GM12878 (cell line): ENCODE data around the gene DCAF7. TPM values are rescaled to one million over a fixed set of nuclear protein-coding genes. Genes with fewer than 3 reads are reported as not detected.

Source experiments
- ATAC-seq: fragments of 200-7000 bp; cut with Tn5 transposase; 3 replicates; pipeline ENCODE4 v1.9.1; 2020; ENCODE audit warnings: mild to moderate bottlenecking, moderate library complexity
- BruUV-seq: library from RNA; stranded (reverse); fragments of 400-500 nt; replicated peaks from 2 replicates; lab custom pipeline; 2021; lab: Mats Ljungman, UMichigan
- CTCF ChIA-PET: fragments of 300-600 bp; sonication (Branson Sonifier 250); formaldehyde crosslinking; extraction: SDS; loops from one replicate; lab custom pipeline; 2021; ENCODE audit warnings: inconsistent platforms; lab: Yijun Ruan, JAX
- POLR2A ChIA-PET: fragments of 350-600 bp; formaldehyde crosslinking; extraction: SDS; loops from one replicate; lab custom pipeline; 2021; ENCODE audit warnings: inconsistent platforms; lab: Charles Lee
- RAD21 ChIA-PET: fragments of 300-600 bp; sonication (Branson Sonifier 250); formaldehyde crosslinking; loops from one replicate; lab custom pipeline; 2023; ENCODE audit warnings: antibody characterized with exemption; ENCODE audit not compliant: unreplicated experiment; lab: Charles Lee
- SMC1A ChIA-PET: fragments of 300-600 bp; sonication (Branson Sonifier 250); formaldehyde crosslinking; loops from one replicate; lab custom pipeline; 2023; ENCODE audit not compliant: unreplicated experiment, uncharacterized antibody; lab: Charles Lee
- DNase-seq: peaks from one replicate; pipeline ENCODE4 v3.0.0-alpha.2; 2011; ENCODE audit warnings: low read depth, low spot score
- FAIRE-seq: peaks from 3 replicates; lab custom pipeline; 2011; peaks lifted over from hg19 to GRCh38; lab: Jason Lieb, UNC
- H2AFZ ChIP-seq: 2 replicates; pipeline ENCODE4 v1.6.0; 2011; ENCODE audit warnings: low read depth, low read length, control low read depth; ENCODE audit not compliant: control insufficient read depth
- H3K27ac ChIP-seq: 2 replicates; pipeline ENCODE4 v1.5.1; 2011; ENCODE audit warnings: control low read depth; ENCODE audit not compliant: control insufficient read depth, insufficient read depth
- H3K27me3 ChIP-seq, 2 experiments: replicated peaks in 1 of 2; 2 replicates each; pipeline versions ENCODE4 v1.6.0 to v1.6.1; 2011; ENCODE audit warnings: low read length in 1 of 2; ENCODE audit not compliant: control insufficient read depth in 2 of 2, insufficient read depth in 2 of 2
- H3K36me3 ChIP-seq, 2 experiments: 2 replicates each; pipeline ENCODE4 v1.5.1; 2011; ENCODE audit warnings: low read length in 1 of 2; ENCODE audit not compliant: control insufficient read depth in 2 of 2, insufficient read depth in 2 of 2
- H3K4me1 ChIP-seq: 2 replicates; pipeline ENCODE4 v1.6.1; 2011; ENCODE audit warnings: mild to moderate bottlenecking, low read length, moderate library complexity, mixed read lengths; ENCODE audit not compliant: control insufficient read depth, insufficient read depth
- H3K4me2 ChIP-seq: 2 replicates; pipeline ENCODE4 v1.6.0; 2011; ENCODE audit warnings: control low read depth; ENCODE audit not compliant: control insufficient read depth, insufficient read depth
- H3K4me3 ChIP-seq: fragments of 200-600 bp; sonication (generic); 2 replicates; pipeline ENCODE4 v1.5.1; 2016
- H3K79me2 ChIP-seq: 2 replicates; pipeline ENCODE4 v1.6.0; 2011; ENCODE audit warnings: low read length; ENCODE audit not compliant: control insufficient read depth, insufficient read depth
- H3K9ac ChIP-seq: 2 replicates; pipeline ENCODE4 v1.8.0; 2011; ENCODE audit warnings: low read length, control low read depth, mixed read lengths; ENCODE audit not compliant: control insufficient read depth, insufficient read depth
- H3K9me3 ChIP-seq: replicated peaks from 3 replicates; pipeline ENCODE4 v1.5.1; 2011; ENCODE audit warnings: mild to moderate bottlenecking, low read length; ENCODE audit not compliant: control insufficient read depth, insufficient read depth
- H4K20me1 ChIP-seq: 2 replicates; pipeline ENCODE4 v1.6.0; 2011; ENCODE audit not compliant: control insufficient read depth, insufficient read depth
- CBX3 ChIP-seq: fragments of 200-600 bp; sonication (generic); IDR thresholded peaks from 2 replicates; pipeline ENCODE4 v1.6.1; 2016; ENCODE audit warnings: low read depth, borderline replicate concordance
- CBX5 ChIP-seq: sonication (generic); IDR thresholded peaks from 2 replicates; pipeline ENCODE4 v1.6.1; 2016; ENCODE audit warnings: low read depth, moderate library complexity, mild to moderate bottlenecking, inconsistent platforms
- DPF2 ChIP-seq: fragments of 450-650 bp; IDR thresholded peaks from 2 replicates; pipeline ENCODE4 v1.6.1; 2017; ENCODE audit warnings: mild to moderate bottlenecking
- FOXM1 ChIP-seq: IDR thresholded peaks from 2 replicates; pipeline ENCODE4 v1.6.1; 2012; ENCODE audit warnings: low read depth, mild to moderate bottlenecking, inconsistent platforms, low read length, moderate library complexity
- IRF3 ChIP-seq: fragments of 450-650 bp; IDR thresholded peaks from 2 replicates; pipeline ENCODE4 v1.6.1; 2014; ENCODE audit warnings: mild to moderate bottlenecking
- KAT2A ChIP-seq: conservative IDR thresholded peaks from 2 replicates; pipeline ENCODE4 v1.6.1; 2011; ENCODE audit warnings: low read depth, low read length; ENCODE audit not compliant: control insufficient read depth
- MEF2B ChIP-seq: fragments of 450-650 bp; IDR thresholded peaks from 2 replicates; pipeline ENCODE4 v1.6.1; 2018; ENCODE audit warnings: mild to moderate bottlenecking, moderate library complexity; ENCODE audit not compliant: partially characterized antibody, poor library complexity, severe bottlenecking
- NFXL1 ChIP-seq: fragments of 450-650 bp; IDR thresholded peaks from 2 replicates; pipeline ENCODE4 v1.6.1; 2017; ENCODE audit warnings: antibody characterized with exemption, mild to moderate bottlenecking, borderline replicate concordance
- NKRF ChIP-seq: fragments of 450-650 bp; conservative IDR thresholded peaks from 2 replicates; pipeline ENCODE4 v1.6.1; 2017; ENCODE audit warnings: mild to moderate bottlenecking, moderate library complexity
- SKIL ChIP-seq: fragments of 450-650 bp; IDR thresholded peaks from 2 replicates; pipeline ENCODE4 v1.6.1; 2017; ENCODE audit warnings: mild to moderate bottlenecking, low read depth, inconsistent platforms; ENCODE audit not compliant: poor library complexity, severe bottlenecking
- SREBF2 ChIP-seq: IDR thresholded peaks from 2 replicates; pipeline ENCODE4 v1.6.1; 2012; ENCODE audit warnings: mild to moderate bottlenecking, low read length
- TAF1 ChIP-seq: IDR thresholded peaks from 2 replicates; pipeline ENCODE4 v1.6.1; 2011; ENCODE audit warnings: mild to moderate bottlenecking, low read depth, low read length, borderline replicate concordance
- ZBED1 ChIP-seq: IDR thresholded peaks from 2 replicates; pipeline ENCODE4 v1.6.1; 2016; ENCODE audit warnings: borderline replicate concordance
- ZNF687 ChIP-seq: fragments of 450-650 bp; IDR thresholded peaks from 2 replicates; pipeline ENCODE4 v1.6.1; 2017; ENCODE audit warnings: mild to moderate bottlenecking, moderate library complexity
- WGBS: methylation state at CpG from one replicate; pipeline ENCODE4 v1.1.6; 2016; ENCODE audit warnings: low lambda C conversion rate; ENCODE audit not compliant: insufficient replicate concordance, insufficient coverage; ENCODE audit errors: missing lambda C conversion rate; 5-methylcytosine and 5-hydroxymethylcytosine counted together
- in situ Hi-C: fragments of 300-500 bp; cut with MboI; formaldehyde crosslinking; loops from 9 replicates; pipeline ENCODE4 v1.14.3; 2018; ENCODE audit warnings: mixed read lengths
- intact Hi-C: fragments of 100-400 bp; cut with micrococcal nuclease; formaldehyde crosslinking; loops from one replicate; pipeline ENCODE4 v1.14.2; 2022; ENCODE audit not compliant: unreplicated experiment
- polyA plus RNA-seq, 11 experiments: library from polyadenylated mRNA; depleted of rRNA in 4 of 11; unstranded in 6 of 11; stranded (reverse) in 5 of 11; fragments of >200 nt; fragmentation: Nextera tagmentation in 4 of 11; fragmentation: Illumina TruSeq in 1 of 11; extraction: Ambion mirVana in 4 of 11; extraction: Trizol in 1 of 11; gene quantifications; 1 replicate in 1 of 11; 2 replicates in 10 of 11; pipeline versions ENCODE4 v1.2.1 to v1.2.3, GENCODE V29; 2011 to 2016; ENCODE audit warnings: inconsistent platforms in 2 of 11, missing spikeins in 2 of 11, low read depth in 1 of 11
- total RNA-seq, 4 experiments: library from RNA; depleted of rRNA in 3 of 4; stranded (reverse); fragments of >200 nt in 3 of 4; fragmentation: Illumina TruSeq in 1 of 4; extraction: Trizol in 1 of 4; gene quantifications; 2 replicates each; pipeline versions ENCODE4 v1.2.1 to v1.2.3, GENCODE V29; 2013 to 2021

DCAF7 gene
- total and polyA plus RNA-seq, 10 of the 15 experiments (the other 5 are each of a cell fraction or from before 2014, with no cell fraction given): 27.0 to 103 (median 54.5) TPM

- no peak for TF ChIP-seq NKRF
- no peak for TF ChIP-seq SREBF2
- no peak for TF ChIP-seq NFXL1
- no peak for TF ChIP-seq KAT2A
- TF ChIP-seq ZBED1: no peak
- no peak for TF ChIP-seq MEF2B
- no peak for TF ChIP-seq CBX5
Measured at GRCh38 chr17:63567229-63567628, 17.0 kb downstream of the DCAF7 start (continued).

- ChIA-PET SMC1A (interaction anchor here (0.7 to 1.4 kb wide), 4 partner anchors 12 to 44 kb away, joined by 3 to 4 read pairs (median 4); no protein-coding TSS in a partner anchor), RAD21 (interaction anchor here (0.7 kb wide), 1 partner anchor 848 kb away, joined by 3 read pairs; no protein-coding TSS in a partner anchor), POLR2A (interaction anchor here (0.6 to 1.2 kb wide), 2 partner anchors 18 to 51 kb away, joined by 4 read pairs; partner anchors contain the start of gene DCAF7), CTCF (interaction anchor here (0.8 to 1.1 kb wide), 3 partner anchors 17 to 42 kb away, joined by 3 read pairs; no protein-coding TSS in a partner anchor)
- intact Hi-C loops (no loop called here), in situ Hi-C loops (no loop called here)
- FAIRE-seq: no peak
- Histone ChIP-seq H3K36me3 (peaks cover 0 to 2% of the 10 kb centered on the region in 2 experiments; a peak in 2 of 4 replicates), H3K27me3 (no peaks in the 10 kb centered on the region), H3K4me2 (no peak overlapping the region), H3K4me3 (no peak overlapping the region), H2AFZ (no peak overlapping the region), H3K4me1 (no peaks in the 10 kb centered on the region), H3K27ac (no peak overlapping the region), H4K20me1 (peaks cover 2% of the 10 kb centered on the region), H3K9me3 (no peaks in the 10 kb centered on the region), H3K79me2 (peaks cover 41% of the 10 kb centered on the region), H3K9ac (no peak overlapping the region)
- no peak for ATAC-seq
- DNase-seq: no peak
- WGBS: 82% methylated on average over 8 of the region's 8 CpGs
- BruUV-seq: no TSS peak
- TF ChIP-seq DPF2: no peak
- no peak for TF ChIP-seq FOXM1
- no peak for TF ChIP-seq SKIL
- TF ChIP-seq ZNF687: no peak
- TF ChIP-seq IRF3: no peak
- no peak for TF ChIP-seq CBX3
- TF ChIP-seq TAF1: no peak
Measured at GRCh38 chr17:63568563-63568962, 18.3 kb downstream of the DCAF7 start.
